Activated T-helper 2 cell treated with anti-CD3 and anti-CD28 coated beads, Interferon-gamma antibody, Interleukin-2, Interleukin-4, amounts not matched to agents 10 μg/mL and 5 μg/mL and 100 μg/mL, durations not matched to agents 14 hours and 24 hours and 36 hours (primary cell): ENCODE data around the gene ZFYVE28. TPM values are rescaled to one million over a fixed set of nuclear protein-coding genes. Genes with fewer than 3 reads are reported as not detected.
"Not testable (repeated sequence)": the region's sequence is repeated elsewhere in the genome, so short reads cannot be mapped to it uniquely, and the experiment has no call there.

Source experiments
- DNase-seq: peaks from one replicate; pipeline ENCODE4 v3.0.0; 2021; ENCODE audit warnings: low spot score
- H3K27ac Mint-ChIP-seq: one replicate; pipeline ENCODE4 v1.8.0; 2021; ENCODE audit warnings: mixed read lengths
- H3K27me3 Mint-ChIP-seq: one replicate; pipeline ENCODE4 v1.8.0; 2021; ENCODE audit warnings: low read depth, mixed read lengths
- H3K36me3 Mint-ChIP-seq: one replicate; pipeline ENCODE4 v1.8.0; 2021; ENCODE audit warnings: low read depth, mixed read lengths
- H3K4me1 Mint-ChIP-seq: one replicate; pipeline ENCODE4 v1.8.0; 2021; ENCODE audit warnings: low read depth, mixed read lengths
- H3K4me3 Mint-ChIP-seq: one replicate; pipeline ENCODE4 v1.8.0; 2021; ENCODE audit warnings: low read depth, mild to moderate bottlenecking, moderate library complexity, mixed read lengths
- H3K9me3 Mint-ChIP-seq: one replicate; pipeline ENCODE4 v1.8.0; 2021; ENCODE audit warnings: mixed read lengths
- intact Hi-C: fragments of 100-400 bp; cut with micrococcal nuclease; formaldehyde crosslinking; loops from one replicate; pipeline ENCODE4 v1.15.1; 2023
- total RNA-seq: library from RNA; stranded (reverse); gene quantifications from 2 replicates; pipeline ENCODE4 v1.2.3, GENCODE V29; 2022

ZFYVE28 gene
- total RNA-seq, 1 donor from 2014 or later: 10.0 TPM

DNA sequence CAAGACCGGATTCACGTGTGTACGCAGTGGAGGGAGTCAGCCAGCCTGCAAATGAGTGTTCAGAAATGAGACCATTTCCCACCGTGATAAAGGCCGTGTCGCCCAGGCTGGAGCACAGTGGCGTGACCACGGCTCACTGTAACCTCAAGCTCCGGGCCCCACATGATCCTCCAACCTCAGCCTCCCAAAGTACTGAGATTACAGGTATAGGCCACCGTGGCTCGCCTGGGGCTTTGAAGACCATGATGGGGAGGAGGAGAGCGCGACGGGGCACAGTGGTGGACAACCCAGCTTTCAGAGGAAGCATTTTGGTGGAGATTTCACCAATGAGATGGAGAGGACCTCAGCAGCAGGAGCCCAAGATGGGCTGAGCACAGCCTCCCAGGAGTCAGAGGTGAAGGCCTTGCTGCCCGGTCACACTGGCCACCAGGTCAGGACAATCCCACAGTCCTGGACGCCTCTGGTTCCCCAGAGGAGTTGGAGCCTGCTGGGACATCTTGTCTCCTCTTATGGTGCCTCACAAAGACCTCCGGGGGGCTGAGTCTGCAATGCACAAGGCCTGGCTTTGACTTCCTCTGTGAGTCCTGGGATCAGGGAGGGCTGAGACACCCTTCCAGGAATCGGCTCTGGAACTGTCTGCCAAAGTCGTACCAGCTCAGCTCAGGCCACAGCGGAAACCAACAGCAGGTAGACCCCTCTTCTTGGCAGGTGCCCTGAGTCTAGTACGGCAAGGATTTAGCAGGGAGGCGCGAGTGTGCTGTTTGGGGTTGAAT, 134.1 kb downstream of the ZFYVE28 start:
- Mint-ChIP-seq H3K36me3 (no peaks in the 10 kb centered on the region), H3K4me1 (peaks cover 24% of the 10 kb centered on the region), H3K9me3 (no peaks in the 10 kb centered on the region), H3K27me3 (no peaks in the 10 kb centered on the region), H3K4me3 (no peak overlapping the region), H3K27ac (no peak overlapping the region)
- no peak for DNase-seq
- intact Hi-C loops: no loop called here

DNA sequence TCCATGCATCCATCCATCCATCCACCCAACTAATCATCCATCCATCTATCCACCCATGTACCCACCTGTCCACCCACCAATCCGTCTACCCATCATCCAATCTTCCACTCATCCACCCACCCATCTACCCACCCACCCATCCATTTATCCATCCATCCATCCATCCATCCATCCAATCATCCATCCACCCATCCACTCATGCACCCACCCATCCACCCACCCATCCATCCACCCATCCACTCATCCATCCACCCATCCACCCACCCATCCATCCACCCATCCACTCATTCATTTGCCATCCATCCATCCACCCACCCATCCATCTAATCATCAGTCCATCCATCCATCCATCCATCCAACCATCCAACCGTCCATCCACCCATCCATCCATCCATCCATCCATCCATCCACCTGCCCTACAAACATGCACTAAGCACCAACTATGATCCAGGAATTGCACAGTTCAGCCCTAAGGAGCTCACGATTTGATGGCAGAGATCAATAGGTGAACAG, 135.2 kb downstream of the ZFYVE28 start:
- DNase-seq: no peak
- Mint-ChIP-seq H3K9me3 (no peaks in the 10 kb centered on the region), H3K27me3 (no peaks in the 10 kb centered on the region), H3K4me3 (no peak overlapping the region), H3K27ac (no peak overlapping the region), H3K36me3 (no peaks in the 10 kb centered on the region), H3K4me1 (peaks cover 24% of the 10 kb centered on the region)
- intact Hi-C loops: loop anchor here (2.0 kb wide), 2 partner anchors 20 to 130 kb away; partner anchors contain the start of gene MXD4

DNA sequence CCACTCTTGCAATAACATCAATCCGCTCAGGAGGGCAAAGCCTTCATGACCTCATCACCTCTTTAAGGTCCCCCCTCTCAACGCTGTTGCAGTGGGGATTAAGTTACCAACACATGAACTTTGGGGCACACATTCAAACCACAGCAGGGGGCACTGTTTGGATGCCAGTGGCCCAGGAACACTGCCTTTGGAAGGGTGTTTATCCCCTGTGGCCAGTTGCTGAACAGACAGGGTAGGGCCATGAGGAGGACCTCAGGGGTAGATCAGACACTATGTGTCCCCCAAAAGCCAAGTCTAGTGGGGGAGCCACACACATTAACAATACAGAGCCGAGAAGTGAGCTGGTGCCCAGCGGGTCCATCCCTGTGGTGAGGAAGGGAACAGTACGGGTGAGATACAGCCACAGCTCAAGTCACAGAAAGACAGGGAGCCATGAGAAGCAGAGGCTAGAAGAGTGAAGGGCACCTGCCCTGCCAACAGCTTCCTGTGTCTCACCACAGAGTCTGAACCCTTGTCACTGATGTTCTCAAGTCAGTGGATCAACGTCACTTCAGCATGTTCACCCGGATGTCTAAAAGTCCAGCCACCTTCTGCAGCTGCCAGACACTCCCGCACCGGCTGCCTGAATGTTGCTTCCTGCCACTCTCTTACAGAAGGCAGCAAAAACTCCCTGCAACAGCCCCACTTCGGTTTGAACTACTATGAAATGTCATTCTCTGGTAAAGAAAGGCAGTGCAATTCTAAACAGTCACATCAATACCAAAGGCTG, 136.7 kb downstream of the ZFYVE28 start:
- no peaks in the 10 kb centered on the region for H3K9me3 Mint-ChIP-seq
- peak overlapping the region; percentile 90 for H3K27ac Mint-ChIP-seq
- peak overlapping the region; percentile 17 for H3K4me3 Mint-ChIP-seq
- H3K4me1 Mint-ChIP-seq: peaks cover 24% of the 10 kb centered on the region
- H3K36me3 Mint-ChIP-seq: no peaks in the 10 kb centered on the region
- intact Hi-C loops: loop anchor here (2.0 kb wide), 2 partner anchors 19 to 131 kb away; partner anchors contain the start of gene MXD4
- DNase-seq: peak; percentile 68
- H3K27me3 Mint-ChIP-seq: no peaks in the 10 kb centered on the region

DNA sequence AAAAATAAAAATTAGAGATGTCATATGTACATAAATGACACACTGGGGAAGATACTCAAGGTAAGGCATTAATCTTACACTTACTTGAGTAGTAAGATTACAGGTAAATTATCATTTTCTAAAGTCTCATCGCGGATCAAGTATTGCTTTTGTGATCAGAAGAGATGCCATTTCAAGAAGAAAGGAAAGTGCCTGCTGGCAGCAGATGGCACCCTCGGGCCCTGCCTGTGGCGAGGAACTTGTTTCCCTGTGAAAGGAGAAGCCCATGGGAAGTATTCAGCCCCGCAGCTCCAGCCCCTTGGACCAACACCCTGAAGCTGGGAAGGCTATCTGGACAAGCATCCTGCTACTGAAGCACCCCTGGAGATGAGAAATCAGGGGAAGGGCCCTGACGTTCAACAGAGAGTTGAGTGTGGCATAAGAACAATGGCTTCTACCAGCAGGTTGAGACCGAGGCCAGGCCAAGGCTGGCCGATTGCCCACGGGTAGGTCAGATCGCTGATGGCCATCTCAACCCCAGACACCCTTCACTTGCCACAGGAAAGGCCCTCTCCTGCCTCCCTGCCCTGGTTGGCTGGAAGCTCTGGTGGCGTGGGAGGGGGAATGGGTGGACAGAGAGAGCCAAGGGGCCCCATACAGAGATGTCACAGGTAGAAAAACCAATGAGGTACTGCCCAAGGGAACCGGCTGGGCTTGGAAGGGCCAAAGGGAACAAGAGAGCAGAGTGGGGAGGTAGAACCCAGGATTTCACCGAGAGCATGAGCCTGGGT, 137.7 kb downstream of the ZFYVE28 start:
- Mint-ChIP-seq H3K4me1 (peaks cover 24% of the 10 kb centered on the region), H3K4me3 (no peak overlapping the region), H3K27ac (peak overlapping the region; percentile 90), H3K36me3 (no peaks in the 10 kb centered on the region), H3K27me3 (no peaks in the 10 kb centered on the region), H3K9me3 (no peaks in the 10 kb centered on the region)
- intact Hi-C loops: no loop called here
- no peak for DNase-seq

DNA sequence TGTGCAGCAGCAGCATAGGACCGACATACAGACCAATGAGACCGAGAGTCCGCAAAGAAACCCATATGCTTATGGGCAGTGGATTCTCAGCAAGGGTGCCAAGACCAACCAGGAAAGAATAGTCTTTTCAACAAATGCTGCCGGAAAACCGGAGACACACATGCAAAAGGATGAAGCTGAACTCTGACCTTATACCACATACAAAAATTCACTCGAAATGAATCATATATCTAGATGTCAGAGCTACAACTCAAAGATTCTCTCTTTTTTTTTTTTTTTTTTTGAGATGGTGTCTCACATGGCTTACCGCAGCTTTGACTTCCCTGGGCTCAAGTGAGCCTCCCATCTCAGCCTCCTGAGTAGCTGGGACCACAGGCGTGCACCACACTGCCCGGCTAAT, 140.5 kb downstream of the ZFYVE28 start:
- no peak overlapping the region for H3K4me3 Mint-ChIP-seq
- no peaks in the 10 kb centered on the region for H3K36me3 Mint-ChIP-seq
- H3K27me3 Mint-ChIP-seq: no peaks in the 10 kb centered on the region
- no peak overlapping the region for H3K27ac Mint-ChIP-seq
- H3K9me3 Mint-ChIP-seq: no peaks in the 10 kb centered on the region
- DNase-seq: no peak
- intact Hi-C loops: no loop called here
- H3K4me1 Mint-ChIP-seq: peaks cover 22% of the 10 kb centered on the region

DNA sequence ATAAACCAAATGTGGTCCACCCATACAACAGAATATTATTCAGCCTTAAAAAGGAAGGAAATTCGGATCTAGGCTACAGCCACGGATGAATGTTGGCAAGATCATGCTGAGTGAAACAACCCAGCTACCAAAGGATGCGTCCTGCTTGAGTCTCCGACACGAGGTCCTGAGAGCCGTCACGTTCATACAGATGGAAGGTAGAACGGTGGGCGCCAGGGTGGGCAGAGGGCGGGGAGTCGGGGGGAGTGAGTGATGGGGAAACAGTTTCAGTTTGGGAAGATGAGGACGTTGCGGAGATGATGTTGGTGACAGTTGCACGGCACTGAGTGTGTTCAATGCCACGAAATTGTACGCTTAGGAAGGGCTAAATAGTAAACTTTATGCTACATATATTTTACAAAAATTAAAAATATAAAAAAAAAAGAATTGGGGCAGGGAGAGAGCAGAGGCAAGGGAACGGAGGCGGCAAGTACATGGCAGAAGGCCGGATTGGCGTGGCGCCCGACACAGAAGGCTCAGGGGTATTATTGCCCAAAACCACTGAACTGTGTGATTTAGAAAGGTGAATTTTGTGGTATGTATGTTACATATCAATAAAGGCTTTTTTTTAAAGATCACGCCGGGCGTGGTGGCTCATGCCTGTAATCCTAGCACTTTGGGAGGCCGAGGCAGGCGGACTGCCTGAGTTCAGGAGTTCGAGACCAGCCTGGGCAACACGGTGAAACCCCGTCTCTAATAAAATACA, 141.7 kb downstream of the ZFYVE28 start:
- H3K4me1 Mint-ChIP-seq: peaks cover 13% of the 10 kb centered on the region
- no peaks in the 10 kb centered on the region for H3K9me3 Mint-ChIP-seq
- no peak overlapping the region for H3K27ac Mint-ChIP-seq
- no peaks in the 10 kb centered on the region for H3K27me3 Mint-ChIP-seq
- no peak overlapping the region for H3K4me3 Mint-ChIP-seq
- intact Hi-C loops: no loop called here
- no peak for DNase-seq
- H3K36me3 Mint-ChIP-seq: no peaks in the 10 kb centered on the region

DNA sequence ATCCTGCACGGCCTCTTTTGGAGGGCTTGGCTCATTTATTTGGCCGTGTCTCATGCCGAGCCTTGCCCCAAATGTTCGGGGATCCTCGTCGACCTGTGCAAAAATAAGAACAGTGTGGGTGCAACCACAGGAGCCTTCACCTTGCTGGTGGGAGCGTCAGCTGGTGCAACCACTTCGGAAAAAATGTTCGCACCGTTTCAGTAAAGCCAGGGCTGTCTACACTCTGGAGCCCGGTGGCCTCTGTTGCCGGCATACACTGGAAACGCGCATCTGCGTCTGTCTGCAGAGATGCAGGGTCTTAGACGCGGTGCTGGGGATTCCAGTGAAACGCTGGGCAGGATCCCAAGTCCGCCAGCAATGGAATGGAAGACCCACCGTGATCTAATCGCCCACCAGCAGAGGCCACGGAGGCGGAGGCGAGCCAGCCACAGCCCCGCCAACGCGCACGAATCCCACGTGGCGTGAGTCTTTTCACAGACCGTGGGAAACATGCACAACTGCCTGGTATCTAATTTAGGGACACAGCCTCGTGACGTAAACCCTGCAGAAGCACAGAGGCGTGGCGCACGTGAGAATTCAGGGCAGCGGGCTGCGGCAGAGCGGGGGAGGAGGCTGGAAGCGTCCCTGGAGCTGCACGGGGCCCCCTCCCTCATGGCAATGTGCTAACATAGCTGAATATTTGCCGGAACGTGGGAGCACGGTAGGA, 142.7 kb downstream of the ZFYVE28 start:
- Mint-ChIP-seq H3K4me1 (peaks cover 2% of the 10 kb centered on the region), H3K36me3 (no peaks in the 10 kb centered on the region), H3K27ac (no peak overlapping the region), H3K27me3 (no peaks in the 10 kb centered on the region), H3K9me3 (no peaks in the 10 kb centered on the region), H3K4me3 (no peak overlapping the region)
- intact Hi-C loops: no loop called here
- no peak for DNase-seq

DNA sequence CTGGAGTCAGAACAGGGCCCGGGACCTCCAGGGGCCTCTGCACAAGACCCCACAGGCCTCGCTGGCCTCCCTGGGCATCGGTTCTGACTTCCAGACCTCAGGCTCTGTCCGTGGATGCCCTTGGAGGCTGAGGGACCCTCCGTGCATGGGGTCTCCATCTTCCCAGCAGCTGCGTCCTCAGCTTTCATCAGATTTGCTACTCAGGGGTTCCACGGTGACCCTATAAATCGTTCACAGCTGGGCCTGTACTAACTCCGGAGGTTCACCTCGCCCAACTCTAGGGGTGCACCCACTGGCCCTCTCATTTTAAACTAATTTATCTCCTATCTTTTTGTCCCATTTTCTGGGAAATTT, 143.4 kb downstream of the ZFYVE28 start:
- DNase-seq, intact Hi-C loops, H3K9me3 Mint-ChIP-seq, H3K4me3 Mint-ChIP-seq, H3K27ac Mint-ChIP-seq, H3K27me3 Mint-ChIP-seq, H3K36me3 Mint-ChIP-seq, H3K4me1 Mint-ChIP-seq: not testable (repeated sequence)

DNA sequence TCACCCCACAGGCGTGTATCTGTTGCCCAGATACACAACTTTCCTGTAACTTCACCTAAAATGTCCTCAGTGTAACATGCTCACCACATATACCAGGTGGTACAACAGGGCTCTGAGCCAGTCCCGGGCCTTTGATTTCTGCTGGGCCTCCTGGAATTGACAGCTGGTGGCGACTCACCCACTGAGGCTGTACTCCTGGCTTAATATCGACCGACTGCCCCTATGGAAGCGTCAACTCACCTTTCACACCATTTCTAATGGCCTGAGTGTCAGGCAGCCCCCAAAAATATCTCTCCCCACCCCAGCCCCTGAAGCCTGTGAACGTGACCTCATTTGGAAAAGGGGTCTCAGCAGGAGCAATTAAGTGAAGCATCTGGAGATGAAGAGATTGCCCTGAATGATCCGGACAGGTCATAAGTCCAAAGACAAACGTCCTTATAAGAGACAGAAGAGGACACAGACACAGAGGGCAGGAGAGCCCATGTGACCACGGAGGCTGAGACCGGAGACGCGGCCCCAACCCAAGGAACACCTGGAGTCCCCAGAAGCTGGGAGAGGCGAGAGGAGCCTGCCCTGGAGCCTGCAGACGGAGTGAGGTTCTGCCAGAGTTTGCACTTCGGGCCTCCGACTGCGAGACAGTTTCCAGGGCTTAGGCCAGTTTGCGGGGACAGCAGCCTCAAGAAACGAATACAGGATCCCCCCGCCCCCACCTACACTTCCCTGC, 144.0 kb downstream of the ZFYVE28 start:
- no peaks in the 10 kb centered on the region for H3K9me3 Mint-ChIP-seq
- intact Hi-C loops: no loop called here
- no peak overlapping the region for H3K27ac Mint-ChIP-seq
- DNase-seq: no peak
- no peaks in the 10 kb centered on the region for H3K36me3 Mint-ChIP-seq
- no peaks in the 10 kb centered on the region for H3K27me3 Mint-ChIP-seq
- H3K4me3 Mint-ChIP-seq: no peak overlapping the region
- H3K4me1 Mint-ChIP-seq: no peaks in the 10 kb centered on the region

DNA sequence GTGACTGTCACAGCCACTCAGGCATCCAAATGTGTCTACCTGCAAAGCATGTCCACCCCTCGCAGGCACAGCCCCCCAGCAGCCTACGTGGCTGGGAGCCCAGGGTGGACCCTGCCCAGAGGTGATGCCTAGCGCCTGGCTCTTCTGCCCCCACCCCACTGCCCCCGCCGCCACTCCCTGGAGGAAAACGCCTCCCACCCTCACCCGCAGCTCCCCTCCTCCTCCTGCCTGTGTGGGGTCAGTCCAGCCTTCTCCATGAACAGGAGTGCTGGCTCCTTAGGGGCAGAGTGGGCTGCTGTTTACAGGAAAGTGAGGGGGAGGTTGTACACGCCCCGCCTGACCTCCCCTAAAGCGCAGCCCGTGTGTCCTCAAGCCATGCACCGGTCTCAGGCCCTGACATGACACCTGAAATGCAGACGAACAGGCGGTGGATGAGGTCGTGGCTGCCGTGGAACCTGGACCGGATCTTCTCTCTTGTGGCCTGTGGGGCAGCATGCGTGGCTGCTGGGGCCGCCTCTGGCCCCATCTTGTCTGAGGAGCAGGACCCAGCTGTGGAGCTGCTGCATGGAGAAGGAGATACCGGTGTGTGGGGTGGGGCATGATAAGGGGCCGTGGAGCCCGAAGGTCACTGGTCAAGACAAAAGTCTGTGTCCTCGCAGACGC, 144.7 kb downstream of the ZFYVE28 start:
- Mint-ChIP-seq H3K4me1 (no peaks in the 10 kb centered on the region), H3K27me3 (no peaks in the 10 kb centered on the region), H3K9me3 (no peaks in the 10 kb centered on the region), H3K4me3 (no peak overlapping the region), H3K36me3 (no peaks in the 10 kb centered on the region), H3K27ac (no peak overlapping the region)
- no peak for DNase-seq
- intact Hi-C loops: no loop called here

DNA sequence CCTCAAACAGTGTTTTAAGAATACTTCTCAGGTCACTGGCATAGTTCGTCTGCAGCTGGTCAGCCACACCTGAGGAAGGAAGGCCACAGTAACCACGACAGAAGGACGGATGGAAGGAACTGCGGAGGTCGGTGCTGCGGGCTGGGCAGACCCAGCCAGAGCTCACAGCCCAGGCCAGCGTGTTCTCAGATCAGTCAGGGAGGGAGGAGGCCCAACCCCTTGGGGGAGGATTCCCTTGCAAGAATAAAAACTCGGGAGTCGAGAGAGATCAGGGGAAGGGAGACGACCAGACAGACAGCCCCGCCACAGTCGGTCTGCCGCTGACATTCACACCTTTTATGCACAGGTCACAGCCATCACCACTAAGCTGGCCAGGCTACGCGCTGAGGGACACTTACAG, 145.2 kb downstream of the ZFYVE28 start:
- Mint-ChIP-seq H3K4me1 (no peaks in the 10 kb centered on the region), H3K36me3 (no peaks in the 10 kb centered on the region), H3K9me3 (no peaks in the 10 kb centered on the region), H3K27ac (no peak overlapping the region), H3K4me3 (no peak overlapping the region), H3K27me3 (no peaks in the 10 kb centered on the region)
- no peak for DNase-seq
- intact Hi-C loops: no loop called here
